Measurements from ENCODE around the gene KRT83.
"Not testable (repeated sequence)": the region's sequence is repeated elsewhere in the genome, so short reads cannot be mapped to it uniquely, and the experiment has no call there.

Gene KRT83

GRCh38 chr12:52293926-52294325 lies 27.3 kb downstream of the KRT83 start:
- no peaks in the 10 kb centered on the region for H3K9me3 Mint-ChIP-seq
- H3K36me3 Mint-ChIP-seq (ENCODE audit: low read depth) = no peaks in the 10 kb centered on the region
- H3K4me1 Mint-ChIP-seq = no peaks in the 10 kb centered on the region
- H3K4me3 Mint-ChIP-seq = no peak overlapping the region
- H3K27me3 Mint-ChIP-seq (ENCODE audit: low read depth, poor library complexity) = peaks cover 54% of the 10 kb centered on the region
- no peak for DNase-seq
- no peak overlapping the region for H3K27ac Mint-ChIP-seq
- no peak for TF ChIP-seq CTCF (IDR thresholded peaks at IDR 0.05)

DNA sequence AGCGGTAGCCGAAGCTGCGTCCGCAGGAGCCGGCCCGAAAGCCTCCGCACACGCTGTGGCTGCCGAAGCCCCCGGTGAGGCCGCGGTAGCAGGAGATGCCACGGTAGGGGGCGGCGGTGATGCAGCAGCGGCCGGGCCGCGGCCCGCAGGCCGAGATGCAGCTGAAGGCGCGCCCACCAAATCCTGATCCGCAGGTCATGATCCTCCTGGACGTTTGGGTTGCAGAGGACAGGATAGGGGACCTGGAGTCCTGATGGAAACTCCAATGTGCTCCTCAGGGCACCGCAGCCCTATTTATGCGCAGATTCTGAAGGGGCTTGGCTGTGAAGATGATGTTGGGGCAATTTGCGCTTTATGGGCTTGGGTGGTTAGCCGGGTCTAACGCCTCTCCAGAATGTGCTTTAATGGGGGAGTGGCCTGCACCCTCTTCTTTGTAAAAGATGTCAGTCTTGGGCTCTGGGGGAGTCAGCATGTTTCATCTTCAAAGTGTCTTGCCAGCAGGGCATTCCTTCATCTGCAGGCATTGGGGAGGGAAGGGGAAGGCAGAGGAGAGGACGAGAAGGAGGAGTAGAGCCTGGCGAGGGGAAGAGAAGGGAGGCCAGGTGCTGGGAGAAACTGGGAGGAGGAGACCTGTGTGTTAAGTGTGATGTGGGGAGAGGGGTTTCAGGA lies 29.8 kb downstream of the KRT83 start, which contains the start of gene KRT81:
Gene KRT81 (minus strand): TSS at position 268 of the 669 bp plus-strand sequence. CDS start 69 bp downstream, at position 199.
- Mint-ChIP-seq H3K36me3 (ENCODE audit: low read depth) (no peaks in the 10 kb centered on the region), H3K9me3 (no peaks in the 10 kb centered on the region), H3K4me3 (no peak within 1 kb of the TSS), H3K4me1 (peaks cover 6% of the 10 kb centered on the region), H3K27me3 (ENCODE audit: low read depth, poor library complexity) (peaks cover 33% of the 10 kb centered on the region), H3K27ac (no peak within 1 kb of the TSS)
- no peak for TF ChIP-seq CTCF (IDR thresholded peaks at IDR 0.05)
- DNase-seq = no peak

GRCh38 chr12:52290483-52291134 lies 30.6 kb downstream of the KRT83 start:
- not testable (repeated sequence) for H3K36me3 Mint-ChIP-seq (ENCODE audit: low read depth); DNase-seq; H3K4me1 Mint-ChIP-seq; H3K27ac Mint-ChIP-seq; H3K9me3 Mint-ChIP-seq; H3K4me3 Mint-ChIP-seq
- H3K27me3 Mint-ChIP-seq (ENCODE audit: low read depth, poor library complexity) = peaks cover 27% of the 10 kb centered on the region

GRCh38 chr12:52287816-52288805 lies 33.1 kb downstream of the KRT83 start:
- not testable (repeated sequence) for H3K9me3 Mint-ChIP-seq; H3K36me3 Mint-ChIP-seq (ENCODE audit: low read depth); H3K4me1 Mint-ChIP-seq; H3K4me3 Mint-ChIP-seq; DNase-seq; H3K27ac Mint-ChIP-seq
- peaks cover 17% of the 10 kb centered on the region for H3K27me3 Mint-ChIP-seq (ENCODE audit: low read depth, poor library complexity)

DNA sequence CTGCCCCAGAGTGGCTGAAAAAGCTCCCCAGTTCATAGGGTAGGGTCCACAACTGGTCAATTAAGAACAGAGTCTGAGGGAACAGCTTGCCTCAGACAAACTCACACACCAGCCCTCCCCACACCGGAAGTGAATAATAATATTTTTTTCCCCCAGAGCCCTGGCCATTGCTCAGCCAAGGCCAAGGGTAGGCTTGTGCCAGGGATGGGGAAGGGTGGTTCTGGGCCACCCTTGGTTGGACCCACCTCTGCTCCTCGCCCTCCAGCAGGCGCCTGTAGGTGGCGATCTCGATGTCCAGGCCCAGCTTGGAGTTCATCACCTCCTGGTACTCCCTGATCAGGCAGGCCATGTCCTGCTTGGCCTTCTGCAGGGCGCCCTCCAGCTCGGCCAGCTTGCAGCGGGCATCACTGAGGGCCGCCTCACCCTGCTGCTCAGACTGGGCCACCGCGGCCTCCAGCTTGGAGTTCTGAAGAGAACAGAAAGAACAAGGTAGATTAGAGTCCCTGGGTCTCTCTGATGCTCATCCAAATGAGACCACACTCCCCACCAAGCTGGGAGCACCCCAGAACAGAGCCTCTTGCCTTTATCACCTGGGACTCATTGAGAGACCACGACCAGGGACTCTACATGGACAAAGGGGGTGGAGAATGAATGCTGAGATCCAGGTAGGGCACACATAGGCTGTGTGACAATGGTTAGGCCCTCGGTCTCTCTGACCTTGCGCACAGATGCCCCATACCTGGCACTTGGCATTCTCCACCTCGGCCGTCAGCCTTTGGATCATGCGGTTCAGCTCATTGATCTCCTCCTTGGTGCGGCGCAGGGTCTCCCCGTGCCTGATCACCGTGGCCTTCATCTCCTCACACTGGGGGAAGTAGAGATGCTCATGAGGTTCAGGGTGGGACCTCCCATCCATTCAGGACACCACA lies 34.1 kb downstream of the KRT83 start:
- not testable (repeated sequence) for H3K4me3 Mint-ChIP-seq; H3K36me3 Mint-ChIP-seq (ENCODE audit: low read depth); H3K4me1 Mint-ChIP-seq; H3K9me3 Mint-ChIP-seq; H3K27ac Mint-ChIP-seq; DNase-seq
- peaks cover 19% of the 10 kb centered on the region for H3K27me3 Mint-ChIP-seq (ENCODE audit: low read depth, poor library complexity)

- Mint-ChIP-seq H3K9me3 (no peaks in the 10 kb centered on the region), H3K4me3 (no peak overlapping the region), H3K4me1 (peaks cover 10% of the 10 kb centered on the region), H3K27me3 (ENCODE audit: low read depth, poor library complexity) (peaks cover 11% of the 10 kb centered on the region), H3K27ac (no peak overlapping the region), H3K36me3 (ENCODE audit: low read depth) (no peaks in the 10 kb centered on the region)
- TF ChIP-seq CTCF (IDR thresholded peaks at IDR 0.05) = no peak
- DNase-seq = no peak
These were observed 35.2 kb downstream of the KRT83 start for GRCh38 chr12:52285851-52286530.

Measured in nephron progenitor cell (in vitro differentiated cells).